GM19452 (cell line): ENCODE results near the gene KCND1.

Experiments
- ATAC-seq: cut with Tn5 transposase; IDR thresholded peaks from one replicate; pipeline ENCODE4 v1.9.1; 2021; ENCODE audit not compliant: unreplicated experiment

The KCND1 gene

DNA sequence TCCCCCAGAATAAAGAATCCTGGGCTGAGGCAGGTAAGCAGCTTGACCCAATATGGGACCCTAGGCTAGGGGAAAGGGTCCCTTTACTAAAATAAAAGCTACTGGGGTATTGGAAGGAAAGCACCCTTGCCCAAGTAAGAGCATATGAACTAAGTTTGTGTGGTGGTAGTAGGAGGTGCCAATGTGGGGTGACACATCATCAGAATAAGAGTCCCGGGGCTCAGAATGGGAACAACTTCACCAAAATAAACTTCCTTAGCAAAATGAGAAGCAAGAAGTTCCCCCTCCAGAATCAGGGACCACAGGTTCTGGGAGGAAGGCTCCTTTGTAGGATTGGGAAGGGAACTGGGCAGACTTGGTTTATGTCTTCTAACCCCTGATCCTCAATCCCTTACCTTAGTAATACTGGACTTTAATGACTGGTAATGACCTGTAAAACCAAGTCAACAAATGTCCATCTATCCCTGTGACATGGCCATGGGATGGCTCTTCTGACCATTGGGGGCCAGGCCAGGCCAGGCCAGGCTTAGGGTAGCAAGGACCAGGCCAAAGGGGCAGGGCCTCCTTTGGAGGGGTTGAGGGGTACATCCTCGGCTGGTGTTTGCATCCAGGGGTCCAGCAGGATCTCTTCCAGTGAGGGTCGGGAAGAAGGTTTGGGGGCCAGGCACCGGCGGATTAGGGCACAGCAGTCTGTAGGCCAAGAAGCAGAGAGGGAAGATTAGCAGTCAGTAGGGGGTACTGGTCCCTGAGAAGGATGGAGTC is 57.9 kb downstream of the KCND1 start:
- no peak for ATAC-seq

DNA sequence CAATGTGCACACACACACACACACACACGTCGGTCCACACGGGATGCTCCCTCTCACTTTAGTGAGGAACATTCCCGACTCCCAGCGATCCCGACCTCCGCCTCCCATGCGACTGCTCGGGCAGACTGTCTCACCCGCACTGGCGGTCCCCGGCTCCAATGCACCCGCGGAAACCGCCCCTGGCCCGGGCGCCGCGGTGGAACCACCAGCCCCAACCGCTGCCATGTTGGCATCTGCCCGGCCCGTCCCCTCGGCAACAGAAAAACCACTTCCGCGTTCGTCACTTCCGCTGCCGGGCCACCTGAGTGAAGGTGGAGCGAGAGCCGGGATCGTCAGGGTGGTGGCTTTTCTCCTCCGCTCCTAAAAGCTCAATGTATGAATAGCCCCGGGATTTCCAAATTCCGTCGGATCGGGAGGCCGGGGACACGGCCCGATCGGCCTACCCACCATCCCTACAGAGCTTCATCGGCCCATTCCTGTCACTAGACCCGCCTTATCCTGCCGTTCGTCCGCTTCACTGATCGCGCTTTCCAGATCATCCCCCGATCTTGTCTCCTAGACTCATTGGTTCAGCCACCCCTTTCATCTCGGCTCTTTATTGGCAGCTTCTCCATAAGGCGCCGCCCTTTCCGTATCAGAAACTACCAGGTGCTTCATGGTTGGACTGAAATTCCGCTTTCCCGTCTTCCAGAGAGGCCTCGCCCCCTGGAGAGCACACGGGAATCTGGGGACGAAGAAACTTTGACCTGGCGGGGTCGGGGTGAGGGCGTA is 60.0 kb downstream of the KCND1 start, which contains the start of gene SLC35A2:
Gene SLC35A2 (minus strand): TSS at position 235 of the 771 bp plus-strand sequence. CDS start 10 bp downstream, at position 225.
- no peak for ATAC-seq
